ENCODE data around the gene SLC22A31.
A peak's percentile ranks its signal among the peaks of the same experiment; 100 is the strongest.
"Not testable (repeated sequence)": the region's sequence is repeated elsewhere in the genome, so short reads cannot be mapped to it uniquely, and the experiment has no call there.

SLC22A31 gene

DNA sequence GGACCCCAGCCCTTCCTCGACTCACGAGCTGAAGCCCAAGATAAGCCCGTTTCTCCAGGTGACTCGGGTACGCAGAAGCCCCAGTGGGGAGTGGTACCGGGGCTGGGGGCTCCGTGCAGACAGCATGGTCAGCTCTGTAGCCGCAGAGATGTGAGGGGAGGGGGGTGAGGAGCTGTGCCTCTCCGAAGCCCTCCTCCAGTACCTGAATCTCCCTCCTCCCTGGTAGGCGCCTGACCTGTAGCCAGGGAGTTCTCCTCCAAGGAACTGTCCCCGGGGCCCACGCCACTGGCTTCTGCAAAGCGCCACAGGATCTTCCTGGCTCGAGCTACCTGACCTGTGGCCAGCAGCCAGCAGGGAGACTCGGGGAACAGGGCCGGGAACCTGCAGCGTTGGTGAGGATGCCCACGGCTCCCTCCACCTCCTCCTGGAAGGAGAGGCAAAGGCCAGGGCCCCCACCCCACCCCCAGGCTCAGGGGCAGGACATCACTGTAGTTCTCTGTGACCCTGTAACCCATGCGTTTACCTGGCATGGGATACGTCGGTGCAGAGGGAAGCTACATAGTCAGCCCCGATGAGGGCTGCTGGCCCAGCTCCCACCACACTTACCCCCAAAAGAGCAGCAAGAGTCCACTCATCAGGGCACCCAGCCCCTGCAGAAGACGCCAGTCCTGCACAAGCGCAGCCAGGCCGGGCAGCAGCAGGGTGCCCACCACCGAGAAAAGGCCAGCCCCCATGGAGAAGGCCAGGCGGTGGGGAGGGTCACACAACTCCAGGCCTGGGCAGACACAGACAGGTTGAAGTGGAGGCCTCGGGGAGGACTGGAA, 1.7 kb downstream of the SLC22A31 start:
- peaks cover 0 to 15% of the 10 kb centered on the region in 2 donors for H3K4me1 ChIP-seq (ENCODE audit: control insufficient read depth in 1 of 2, insufficient read depth in 2 of 2, low read length in 2 of 2)
- no peaks in the 10 kb centered on the region for H3K36me3 ChIP-seq (ENCODE audit: control insufficient read depth in 1 of 2, insufficient read depth in 2 of 2, low read length in 2 of 2)
- no peak overlapping the region for H3K27ac ChIP-seq (ENCODE audit: low read length)
- H3K27me3 ChIP-seq (ENCODE audit: low read depth, low read length), result peaks cover 28% of the 10 kb centered on the region
- peaks cover 0 to 6% of the 10 kb centered on the region in 2 donors for H3K9me3 ChIP-seq (ENCODE audit: control insufficient read depth in 1 of 2, low read length in 2 of 2)
- no peak overlapping the region for H3K4me3 ChIP-seq (ENCODE audit: low read depth in 1 of 2, low read length in 2 of 2)

DNA sequence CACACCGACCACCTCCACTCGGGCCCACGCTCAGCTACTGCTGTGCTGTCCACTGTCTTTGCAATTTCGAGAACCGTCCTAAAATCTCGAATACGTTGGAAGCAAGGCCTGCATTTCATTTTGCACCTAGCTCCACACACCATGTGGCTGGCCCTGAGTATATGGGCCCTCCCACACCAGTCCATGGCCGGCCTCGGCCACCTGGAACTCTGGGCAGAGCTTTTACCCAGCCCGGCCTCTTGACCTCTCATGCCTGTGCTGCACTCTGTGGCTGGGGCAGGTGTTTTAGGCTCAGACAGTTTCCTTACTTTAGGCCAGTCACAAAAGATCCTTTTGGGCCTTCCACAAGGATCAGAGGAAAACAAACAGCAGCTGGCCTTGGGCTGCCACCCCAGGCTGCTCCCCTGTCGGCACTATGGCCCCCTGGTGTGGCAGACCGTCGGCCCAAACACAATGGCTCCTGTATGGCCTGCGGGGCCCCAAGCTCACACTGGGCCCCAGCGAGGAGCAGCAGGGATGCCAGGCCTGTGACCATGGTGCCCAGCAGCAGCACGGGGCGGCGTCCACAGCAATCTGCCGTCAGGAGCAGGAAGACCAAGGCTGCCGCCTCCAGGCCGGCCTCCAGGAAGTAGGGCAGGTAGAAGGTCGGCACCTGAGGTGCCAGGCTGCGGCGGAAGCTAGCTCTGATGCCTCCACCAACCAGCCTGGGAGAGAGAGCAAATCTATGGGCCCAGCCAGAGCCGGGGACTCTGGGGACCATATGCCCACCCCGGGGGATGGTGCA, 2.5 kb downstream of the SLC22A31 start:
- peaks cover 0 to 15% of the 10 kb centered on the region in 2 donors for H3K4me1 ChIP-seq (ENCODE audit: control insufficient read depth in 1 of 2, insufficient read depth in 2 of 2, low read length in 2 of 2)
- no peak overlapping the region for H3K27ac ChIP-seq (ENCODE audit: low read length)
- H3K36me3 ChIP-seq (ENCODE audit: control insufficient read depth in 1 of 2, insufficient read depth in 2 of 2, low read length in 2 of 2), result no peaks in the 10 kb centered on the region
- peaks cover 22% of the 10 kb centered on the region for H3K27me3 ChIP-seq (ENCODE audit: low read depth, low read length)
- peaks cover 0 to 4% of the 10 kb centered on the region in 2 donors for H3K9me3 ChIP-seq (ENCODE audit: control insufficient read depth in 1 of 2, low read length in 2 of 2)
- H3K4me3 ChIP-seq (ENCODE audit: low read depth in 1 of 2, low read length in 2 of 2), result no peak overlapping the region

DNA sequence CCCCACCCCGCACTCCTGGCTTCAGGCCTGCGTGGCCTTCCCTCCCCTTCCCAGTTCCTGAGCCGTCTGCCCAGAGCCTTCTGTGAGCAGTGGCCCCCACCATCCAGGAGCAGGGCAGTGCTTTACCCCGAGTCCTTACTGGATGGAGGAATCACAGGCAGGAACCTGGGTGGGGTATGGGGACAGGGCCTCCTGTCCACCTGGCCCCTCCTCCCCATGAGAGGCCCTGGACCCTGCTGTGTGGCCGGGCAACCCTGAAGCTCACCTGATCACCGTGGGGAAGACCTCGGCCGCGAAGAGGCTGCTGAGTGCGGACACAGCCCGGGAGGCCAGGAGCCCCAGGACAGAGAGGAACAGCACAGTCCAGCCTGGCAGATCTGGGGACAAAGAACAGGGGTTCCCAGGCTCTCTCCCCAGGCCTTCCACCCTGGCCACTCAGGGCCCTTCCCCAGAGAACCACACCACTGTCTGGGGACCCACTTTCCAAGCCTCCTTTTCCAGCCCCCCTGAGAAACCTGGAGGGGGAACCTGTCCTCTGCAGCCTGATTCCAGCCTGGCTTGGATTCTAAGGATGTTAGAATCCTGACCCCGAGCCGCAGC, 3.2 kb downstream of the SLC22A31 start:
- H3K4me1 ChIP-seq (ENCODE audit: control insufficient read depth in 1 of 2, insufficient read depth in 2 of 2, low read length in 2 of 2), result peaks cover 0 to 16% of the 10 kb centered on the region in 2 donors
- H3K36me3 ChIP-seq (ENCODE audit: control insufficient read depth in 1 of 2, insufficient read depth in 2 of 2, low read length in 2 of 2), result no peaks in the 10 kb centered on the region
- H3K27me3 ChIP-seq (ENCODE audit: low read depth, low read length), result peaks cover 16% of the 10 kb centered on the region
- H3K4me3 ChIP-seq (ENCODE audit: low read depth in 1 of 2, low read length in 2 of 2), result no peak overlapping the region
- no peaks in the 10 kb centered on the region for H3K9me3 ChIP-seq (ENCODE audit: control insufficient read depth in 1 of 2, low read length in 2 of 2)
- H3K27ac ChIP-seq (ENCODE audit: low read length), result no peak overlapping the region

DNA sequence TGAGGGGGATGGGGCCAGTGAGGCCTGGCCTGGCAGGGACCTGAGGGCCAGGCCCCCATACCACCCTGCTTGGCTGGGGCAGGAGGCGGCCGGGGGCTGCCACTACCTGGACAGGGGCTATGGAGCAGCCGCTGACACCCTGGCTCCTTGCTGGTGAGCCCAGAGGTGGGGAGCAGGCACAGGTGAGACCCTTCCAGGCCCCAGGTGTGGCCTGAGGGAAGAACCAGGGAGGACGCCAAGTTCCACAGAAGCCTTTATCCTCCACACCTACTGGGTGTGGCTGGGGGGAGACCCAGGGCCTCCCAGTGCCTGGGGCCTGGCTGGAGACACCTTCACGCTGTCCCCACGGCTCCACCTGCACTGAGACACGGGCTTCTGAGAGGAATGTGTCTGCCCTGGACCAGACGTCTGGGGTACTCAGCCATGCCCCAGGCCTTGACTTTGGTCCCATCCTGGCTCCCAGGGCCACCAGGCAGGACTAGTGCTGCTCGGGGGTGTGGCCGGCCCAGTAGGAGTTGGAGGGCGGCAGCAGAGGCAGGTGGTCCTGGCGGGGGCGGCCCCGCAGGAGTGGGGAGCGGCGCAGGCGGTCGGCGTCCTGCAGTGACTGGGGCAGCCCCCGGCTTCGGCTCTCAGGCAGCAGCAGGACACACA, 4.7 kb downstream of the SLC22A31 start:
- Histone ChIP-seq H3K27me3 (ENCODE audit: low read depth, low read length) (peaks cover 13% of the 10 kb centered on the region), H3K27ac (ENCODE audit: low read length) (no peak overlapping the region), H3K4me3 (ENCODE audit: low read depth in 1 of 2, low read length in 2 of 2) (no peak overlapping the region), H3K9me3 (ENCODE audit: control insufficient read depth in 1 of 2, low read length in 2 of 2) (no peaks in the 10 kb centered on the region), H3K4me1 (ENCODE audit: control insufficient read depth in 1 of 2, insufficient read depth in 2 of 2, low read length in 2 of 2) (peaks cover 0 to 14% of the 10 kb centered on the region in 2 donors), H3K36me3 (ENCODE audit: control insufficient read depth in 1 of 2, insufficient read depth in 2 of 2, low read length in 2 of 2) (no peaks in the 10 kb centered on the region)

DNA sequence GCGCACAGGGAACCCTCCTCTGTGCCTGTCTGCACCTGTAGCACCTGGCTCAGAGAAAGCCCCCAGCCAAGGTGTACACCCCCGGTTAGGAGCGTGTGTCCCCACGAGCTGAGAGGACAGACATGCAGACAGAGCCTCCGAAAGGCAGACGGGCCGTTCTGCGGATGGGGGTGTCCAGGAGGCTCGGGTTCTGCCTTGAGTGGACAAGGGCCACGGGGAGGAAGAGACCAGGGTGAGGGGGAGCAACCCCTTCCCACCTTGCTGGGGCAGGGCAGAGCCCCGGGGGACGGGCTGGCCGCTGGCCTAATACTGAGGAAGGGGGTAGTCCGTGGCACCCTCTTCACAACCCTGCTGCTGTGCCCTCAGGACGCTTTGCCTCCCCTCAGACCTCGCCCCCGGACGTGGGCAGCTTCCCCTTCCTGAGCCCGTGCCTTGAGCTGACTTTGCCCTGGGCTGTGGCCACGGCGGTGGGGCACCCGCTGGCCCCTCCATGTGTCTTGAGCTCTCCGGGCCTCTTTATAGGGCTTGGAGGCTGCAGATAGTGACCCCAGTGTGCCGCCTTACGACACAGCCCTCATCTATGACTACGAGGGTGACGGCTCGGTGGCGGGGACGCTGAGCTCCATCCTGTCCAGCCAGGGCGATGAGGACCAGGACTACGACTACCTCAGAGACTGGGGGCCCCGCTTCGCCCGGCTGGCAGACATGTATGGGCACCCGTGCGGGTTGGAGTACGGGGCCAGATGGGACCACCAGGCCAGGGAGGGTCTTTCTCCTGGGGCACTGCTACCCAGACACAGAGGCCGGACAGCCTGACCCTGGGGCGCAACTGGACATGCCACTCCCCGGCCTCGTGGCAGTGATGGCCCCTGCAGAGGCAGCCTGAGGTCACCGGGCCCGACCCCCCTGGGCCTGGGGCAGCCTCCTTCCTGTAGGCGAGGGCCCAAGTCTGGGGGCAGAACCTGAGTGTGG, 5.7 kb downstream of the SLC22A31 start:
- H3K36me3 ChIP-seq (ENCODE audit: control insufficient read depth in 1 of 2, insufficient read depth in 2 of 2, low read length in 2 of 2), result no peaks in the 10 kb centered on the region
- H3K27ac ChIP-seq (ENCODE audit: low read length), result no peak overlapping the region
- peaks cover 0 to 7% of the 10 kb centered on the region in 2 donors for H3K4me1 ChIP-seq (ENCODE audit: control insufficient read depth in 1 of 2, insufficient read depth in 2 of 2, low read length in 2 of 2)
- H3K4me3 ChIP-seq (ENCODE audit: low read depth in 1 of 2, low read length in 2 of 2), result no peak overlapping the region
- H3K9me3 ChIP-seq (ENCODE audit: control insufficient read depth in 1 of 2, low read length in 2 of 2), result no peaks in the 10 kb centered on the region
- H3K27me3 ChIP-seq (ENCODE audit: low read depth, low read length), result peaks cover 3% of the 10 kb centered on the region

DNA sequence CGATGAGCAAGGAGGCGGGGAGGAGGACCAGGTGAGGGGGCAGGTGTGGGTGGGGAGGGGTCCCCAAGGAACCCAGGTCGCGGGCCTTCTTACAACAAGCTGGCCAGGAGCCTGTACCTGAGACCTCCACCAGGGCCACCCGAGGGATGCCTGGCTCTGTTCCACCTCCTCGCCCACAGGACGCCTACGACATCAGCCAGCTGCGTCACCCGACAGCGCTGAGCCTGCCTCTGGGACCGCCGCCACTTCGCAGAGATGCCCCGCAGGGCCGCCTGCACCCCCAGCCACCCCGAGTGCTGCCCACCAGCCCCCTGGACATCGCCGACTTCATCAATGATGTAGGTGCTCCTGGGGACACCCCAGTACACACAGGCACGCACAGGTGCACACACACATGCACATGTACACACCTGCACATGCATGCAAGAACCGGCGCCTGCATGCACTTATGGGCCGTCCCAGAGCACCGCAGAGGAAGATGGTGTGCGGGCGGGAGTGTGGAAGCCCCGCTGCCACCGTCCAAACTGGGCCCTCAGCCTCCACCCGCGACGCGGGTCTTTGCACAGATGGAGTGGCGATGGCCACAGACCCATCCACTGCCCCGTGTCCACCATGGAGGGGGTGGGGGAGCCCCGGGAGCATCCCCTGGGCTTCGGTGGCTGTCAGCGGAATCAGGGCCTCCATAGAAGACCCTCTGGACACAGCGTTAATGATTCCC, 6.6 kb downstream of the SLC22A31 start:
- peaks cover 0 to 7% of the 10 kb centered on the region in 2 donors for H3K4me1 ChIP-seq (ENCODE audit: control insufficient read depth in 1 of 2, insufficient read depth in 2 of 2, low read length in 2 of 2)
- H3K27me3 ChIP-seq (ENCODE audit: low read depth, low read length), result no peaks in the 10 kb centered on the region
- H3K9me3 ChIP-seq (ENCODE audit: control insufficient read depth in 1 of 2, low read length in 2 of 2), result no peaks in the 10 kb centered on the region
- H3K36me3 ChIP-seq (ENCODE audit: control insufficient read depth in 1 of 2, insufficient read depth in 2 of 2, low read length in 2 of 2), result no peaks in the 10 kb centered on the region
- H3K27ac ChIP-seq (ENCODE audit: low read length), result no peak overlapping the region
- H3K4me3 ChIP-seq (ENCODE audit: low read depth in 1 of 2, low read length in 2 of 2), result no peak overlapping the region

DNA sequence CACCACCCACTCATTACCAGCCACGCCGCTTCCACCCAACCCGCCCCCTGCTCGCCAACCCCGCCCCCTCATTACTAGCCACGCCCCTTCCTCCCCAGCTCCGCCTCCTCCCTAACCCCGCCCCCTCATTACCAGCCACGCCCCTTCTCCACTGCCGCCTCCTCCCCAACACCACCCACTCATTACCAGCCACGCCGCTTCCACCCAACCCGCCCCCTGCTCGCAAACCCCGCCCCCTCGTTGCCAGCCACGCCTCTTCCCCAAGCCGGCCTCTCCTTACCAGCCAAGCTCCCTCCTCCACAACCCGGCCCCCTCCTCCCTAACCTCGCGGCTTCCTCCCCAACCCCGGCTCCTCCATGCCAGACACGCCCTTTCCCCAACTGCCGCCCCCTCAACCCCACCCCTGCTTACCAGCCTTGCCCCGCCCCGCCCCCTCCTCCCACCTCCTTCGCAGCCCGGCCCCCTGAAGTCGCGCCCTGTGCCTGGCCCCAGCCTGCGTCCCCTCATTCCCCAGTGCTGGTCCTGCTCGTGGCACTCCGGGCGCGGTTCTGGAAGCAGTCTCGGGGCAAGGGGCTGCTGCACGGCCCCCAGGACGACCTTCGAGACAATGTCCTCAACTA, 7.3 kb downstream of the SLC22A31 start:
- peaks cover 0 to 7% of the 10 kb centered on the region in 2 donors for H3K4me1 ChIP-seq (ENCODE audit: control insufficient read depth in 1 of 2, insufficient read depth in 2 of 2, low read length in 2 of 2)
- no peaks in the 10 kb centered on the region for H3K27me3 ChIP-seq (ENCODE audit: low read depth, low read length)
- no peak overlapping the region for H3K4me3 ChIP-seq (ENCODE audit: low read depth in 1 of 2, low read length in 2 of 2)
- no peaks in the 10 kb centered on the region for H3K9me3 ChIP-seq (ENCODE audit: control insufficient read depth in 1 of 2, low read length in 2 of 2)
- no peaks in the 10 kb centered on the region for H3K36me3 ChIP-seq (ENCODE audit: control insufficient read depth in 1 of 2, insufficient read depth in 2 of 2, low read length in 2 of 2)
- no peak overlapping the region for H3K27ac ChIP-seq (ENCODE audit: low read length)

DNA sequence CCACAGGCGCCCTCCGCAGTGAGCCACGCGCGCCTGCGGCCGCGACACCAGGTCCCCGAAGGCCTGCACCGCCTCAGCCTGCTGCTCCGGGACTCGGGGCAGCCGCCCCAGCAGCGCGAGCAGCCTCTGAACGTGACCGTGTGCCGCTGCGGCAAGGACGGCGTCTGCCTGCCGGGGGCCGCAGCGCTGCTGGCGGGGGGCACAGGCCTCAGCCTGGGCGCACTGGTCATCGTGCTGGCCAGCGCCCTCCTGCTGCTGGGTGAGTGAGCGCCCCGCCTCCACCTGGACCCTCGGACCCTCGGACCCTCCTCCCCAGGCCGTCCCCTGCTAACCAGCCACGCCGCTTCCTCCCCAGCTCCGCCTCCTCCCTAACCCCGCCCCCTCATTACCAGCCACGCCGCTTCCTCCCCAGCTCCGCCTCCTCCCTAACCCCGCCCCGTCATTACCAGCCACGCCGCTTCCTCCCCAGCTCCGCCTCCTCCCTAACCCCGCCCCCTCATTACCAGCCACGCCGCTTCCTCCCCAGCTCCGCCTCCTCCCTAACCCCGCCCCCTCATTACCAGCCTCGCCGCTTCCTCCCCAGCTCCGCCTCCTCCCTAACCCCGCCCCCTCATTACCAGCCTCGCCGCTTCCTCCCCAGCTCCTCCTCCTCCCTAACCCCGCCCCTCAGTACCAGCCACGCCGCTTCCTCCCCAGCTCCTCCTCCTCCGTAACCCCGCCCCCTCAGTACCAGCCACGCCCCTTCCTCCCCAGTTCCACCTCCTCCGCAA, 8.0 kb downstream of the SLC22A31 start:
- H3K27me3 ChIP-seq (ENCODE audit: low read depth, low read length); H3K36me3 ChIP-seq (ENCODE audit: control insufficient read depth in 1 of 2, insufficient read depth in 2 of 2, low read length in 2 of 2); H3K27ac ChIP-seq (ENCODE audit: low read length); H3K9me3 ChIP-seq (ENCODE audit: control insufficient read depth in 1 of 2, low read length in 2 of 2); H3K4me1 ChIP-seq (ENCODE audit: control insufficient read depth in 1 of 2, insufficient read depth in 2 of 2, low read length in 2 of 2): not testable (repeated sequence)
- peak overlapping the region in 1 of 2 donors; percentile 60 for H3K4me3 ChIP-seq (ENCODE audit: low read depth in 1 of 2, low read length in 2 of 2)

DNA sequence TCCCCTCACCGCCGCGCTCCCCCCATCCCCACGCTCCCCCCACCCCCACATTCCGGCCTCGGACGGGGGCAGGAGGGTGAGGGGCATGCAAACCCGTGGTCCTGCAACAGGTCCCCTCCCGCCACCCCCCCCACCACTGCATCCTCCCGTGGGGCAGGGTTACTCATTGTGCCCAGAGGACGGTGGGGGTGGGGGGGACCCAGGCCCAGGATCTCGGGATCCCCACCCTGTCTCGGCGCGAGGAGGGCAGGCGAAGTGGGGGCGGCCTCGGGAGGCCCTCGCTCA, 8.5 kb downstream of the SLC22A31 start:
- H3K9me3 ChIP-seq (ENCODE audit: control insufficient read depth in 1 of 2, low read length in 2 of 2), result no peaks in the 10 kb centered on the region
- H3K27ac ChIP-seq (ENCODE audit: low read length), result no peak overlapping the region
- no peaks in the 10 kb centered on the region for H3K27me3 ChIP-seq (ENCODE audit: low read depth, low read length)
- no peaks in the 10 kb centered on the region for H3K36me3 ChIP-seq (ENCODE audit: control insufficient read depth in 1 of 2, insufficient read depth in 2 of 2, low read length in 2 of 2)
- peak overlapping the region in 1 of 2 donors; percentile 60 for H3K4me3 ChIP-seq (ENCODE audit: low read depth in 1 of 2, low read length in 2 of 2)
- peaks cover 0 to 7% of the 10 kb centered on the region in 2 donors for H3K4me1 ChIP-seq (ENCODE audit: control insufficient read depth in 1 of 2, insufficient read depth in 2 of 2, low read length in 2 of 2)

Measured in muscle layer of duodenum (tissue), 2 donors.